Brain microvascular endothelial cell (primary cell): ENCODE measurements around the gene RAD9B.

Source experiments
- DNase-seq: peaks from one replicate; pipeline ENCODE4 v3.0.0-alpha.2; 2020
- H3K27ac ChIP-seq: fragments of 250-450 bp; sonication (Bioruptor Pico); 2 replicates; pipeline ENCODE4 v1.5.1; 2020; ENCODE audit warnings: mild to moderate bottlenecking, moderate library complexity
- H3K27me3 ChIP-seq: fragments of 250-450 bp; sonication (Bioruptor Pico); replicated peaks from 2 replicates; pipeline ENCODE4 v1.5.1; 2020; ENCODE audit warnings: mild to moderate bottlenecking
- H3K36me3 ChIP-seq: fragments of 250-450 bp; sonication (Bioruptor Pico); replicated peaks from 2 replicates; pipeline ENCODE4 v1.5.1; 2020; ENCODE audit warnings: mild to moderate bottlenecking
- H3K4me3 ChIP-seq: 2 replicates; pipeline ENCODE4 v1.5.1; 2011; ENCODE audit warnings: low read depth, mild to moderate bottlenecking, control low read depth, low read length, moderate library complexity
- CTCF ChIP-seq: IDR thresholded peaks from 2 replicates; pipeline ENCODE4 v1.5.1; 2011; ENCODE audit warnings: low read depth, mild to moderate bottlenecking, moderate library complexity, low read length, control low read depth, inconsistent platforms; ENCODE audit errors: missing control alignments
- in situ Hi-C: cut with HindIII; loops from 2 replicates; pipeline ENCODE4 v1.10.0; 2017; ENCODE audit warnings: low sequenced_read_pairs, low pct_ligation_motif_present

RAD9B gene

GRCh38 chr12:110501399-110501751 is 756 bp upstream of the RAD9B start:
- H3K4me3 ChIP-seq: peak overlapping the region; percentile 91
- H3K27me3 ChIP-seq: no peaks in the 10 kb centered on the region
- peak; percentile 24 for DNase-seq
- in situ Hi-C loops: loop anchor here (25.0 kb wide), 1 partner anchor 111 kb away; the partner anchor contains the start of gene TCTN1
- no peaks in the 10 kb centered on the region for H3K36me3 ChIP-seq
- TF ChIP-seq CTCF: no peak
- H3K27ac ChIP-seq: peak overlapping the region; percentile 47

GRCh38 chr12:110503432-110503831 is 1.3 kb downstream of the RAD9B start:
- Histone ChIP-seq H3K27me3 (no peaks in the 10 kb centered on the region), H3K4me3 (no peak overlapping the region), H3K27ac (no peak overlapping the region), H3K36me3 (no peaks in the 10 kb centered on the region)
- in situ Hi-C loops: loop anchor here (25.0 kb wide), 1 partner anchor 109 kb away; the partner anchor contains the start of gene TCTN1
- TF ChIP-seq CTCF: no peak
- DNase-seq: no peak

- no peak for DNase-seq
- in situ Hi-C loops: loop anchor here (25.0 kb wide), 1 partner anchor 107 kb away; the partner anchor contains the start of gene TCTN1
- TF ChIP-seq CTCF: no peak
- H3K27ac ChIP-seq: no peak overlapping the region
- no peak overlapping the region for H3K4me3 ChIP-seq
- no peaks in the 10 kb centered on the region for H3K36me3 ChIP-seq
- no peaks in the 10 kb centered on the region for H3K27me3 ChIP-seq
Measured at GRCh38 chr12:110505332-110505731, 3.2 kb downstream of the RAD9B start.

GRCh38 chr12:110508071-110508586 is 6.0 kb downstream of the RAD9B start:
- H3K36me3 ChIP-seq: no peaks in the 10 kb centered on the region
- in situ Hi-C loops: loop anchor here (25.0 kb wide), 1 partner anchor 104 kb away; the partner anchor contains the start of gene TCTN1
- no peaks in the 10 kb centered on the region for H3K27me3 ChIP-seq
- no peak overlapping the region for H3K27ac ChIP-seq
- TF ChIP-seq CTCF: no peak
- H3K4me3 ChIP-seq: no peak overlapping the region
- DNase-seq: no peak

GRCh38 chr12:110513842-110514241 is 11.7 kb downstream of the RAD9B start:
- in situ Hi-C loops: loop anchor here (25.0 kb wide), 1 partner anchor 98 kb away; the partner anchor contains the start of gene TCTN1
- Histone ChIP-seq H3K27ac (no peak overlapping the region), H3K27me3 (no peaks in the 10 kb centered on the region), H3K4me3 (no peak overlapping the region), H3K36me3 (no peaks in the 10 kb centered on the region)
- no peak for DNase-seq
- TF ChIP-seq CTCF: no peak

GRCh38 chr12:110514363-110514762 is 12.2 kb downstream of the RAD9B start:
- TF ChIP-seq CTCF: no peak

More at GRCh38 chr12:110514363-110514762, 12.2 kb downstream of the RAD9B start:
- Histone ChIP-seq H3K36me3 (no peaks in the 10 kb centered on the region), H3K27ac (no peak overlapping the region), H3K4me3 (no peak overlapping the region), H3K27me3 (no peaks in the 10 kb centered on the region)
- in situ Hi-C loops: loop anchor here (25.0 kb wide), 1 partner anchor 98 kb away; the partner anchor contains the start of gene TCTN1
- DNase-seq: no peak
